Kidney epithelial cell (primary cell): ENCODE results near the gene ASB8. TPM values are rescaled to one million over a fixed set of nuclear protein-coding genes. Genes with fewer than 3 reads are reported as not detected.
"Not testable (repeated sequence)": the region's sequence is repeated elsewhere in the genome, so short reads cannot be mapped to it uniquely, and the experiment has no call there.

Experiments
- DNase-seq: peaks from one replicate; pipeline ENCODE4 v3.0.0-alpha.2; 2010; ENCODE audit warnings: low read depth
- H3K27me3 ChIP-seq: 2 replicates; pipeline ENCODE4 v1.6.0; 2011; ENCODE audit warnings: low read length; ENCODE audit not compliant: control insufficient read depth, insufficient read depth
- H3K36me3 ChIP-seq: 2 replicates; pipeline ENCODE4 v1.5.1; 2011; ENCODE audit warnings: low read length; ENCODE audit not compliant: control insufficient read depth, insufficient read depth
- H3K4me3 ChIP-seq: 2 replicates; pipeline ENCODE4 v1.5.1; 2011; ENCODE audit warnings: low read depth, mild to moderate bottlenecking, control low read depth, low read length
- total RNA-seq: library from RNA; depleted of rRNA; stranded (reverse); fragments of >200 nt; gene quantifications from 2 replicates; pipeline ENCODE4 v1.2.3, GENCODE V29; 2015
- TF ChIP-seq, protein P1 (sequence below): IDR thresholded peaks from 2 replicates; pipeline ENCODE4 v1.5.1; 2011; ENCODE audit warnings: mild to moderate bottlenecking, moderate library complexity, low read length, control low read depth, inconsistent platforms; ENCODE audit not compliant: insufficient read depth, poor library complexity, severe bottlenecking

The ASB8 gene
- total RNA-seq, 1 donor from 2014 or later: 20.2 TPM

GRCh38 chr12:48126953-48127630 lies 30.2 kb downstream of the ASB8 start:
- no peak overlapping the region for H3K4me3 ChIP-seq
- H3K36me3 ChIP-seq: peaks cover 2% of the 10 kb centered on the region
- TF ChIP-seq, protein P1, sequence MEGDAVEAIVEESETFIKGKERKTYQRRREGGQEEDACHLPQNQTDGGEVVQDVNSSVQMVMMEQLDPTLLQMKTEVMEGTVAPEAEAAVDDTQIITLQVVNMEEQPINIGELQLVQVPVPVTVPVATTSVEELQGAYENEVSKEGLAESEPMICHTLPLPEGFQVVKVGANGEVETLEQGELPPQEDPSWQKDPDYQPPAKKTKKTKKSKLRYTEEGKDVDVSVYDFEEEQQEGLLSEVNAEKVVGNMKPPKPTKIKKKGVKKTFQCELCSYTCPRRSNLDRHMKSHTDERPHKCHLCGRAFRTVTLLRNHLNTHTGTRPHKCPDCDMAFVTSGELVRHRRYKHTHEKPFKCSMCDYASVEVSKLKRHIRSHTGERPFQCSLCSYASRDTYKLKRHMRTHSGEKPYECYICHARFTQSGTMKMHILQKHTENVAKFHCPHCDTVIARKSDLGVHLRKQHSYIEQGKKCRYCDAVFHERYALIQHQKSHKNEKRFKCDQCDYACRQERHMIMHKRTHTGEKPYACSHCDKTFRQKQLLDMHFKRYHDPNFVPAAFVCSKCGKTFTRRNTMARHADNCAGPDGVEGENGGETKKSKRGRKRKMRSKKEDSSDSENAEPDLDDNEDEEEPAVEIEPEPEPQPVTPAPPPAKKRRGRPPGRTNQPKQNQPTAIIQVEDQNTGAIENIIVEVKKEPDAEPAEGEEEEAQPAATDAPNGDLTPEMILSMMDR: no peak
- no peaks in the 10 kb centered on the region for H3K27me3 ChIP-seq
- no peak for DNase-seq

DNA sequence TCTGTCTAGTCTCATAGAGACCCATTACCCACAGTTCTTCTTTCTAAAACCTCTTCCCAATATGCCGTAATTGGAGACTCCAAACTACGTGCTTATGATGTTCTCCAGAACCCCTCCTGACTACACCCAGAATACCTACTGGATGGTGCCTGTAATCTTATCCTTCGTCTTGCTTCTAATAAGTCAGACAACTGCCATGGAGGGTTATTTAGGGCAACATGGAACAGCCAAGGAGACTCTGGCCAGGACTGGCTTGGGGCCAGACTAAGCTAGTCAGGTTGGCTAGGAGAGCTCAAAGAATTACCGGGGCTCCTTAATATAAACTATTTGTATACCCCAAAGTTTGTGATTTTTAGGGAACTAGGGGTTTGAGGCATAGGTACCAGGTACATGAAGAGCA lies 31.3 kb downstream of the ASB8 start:
- TF ChIP-seq, protein P1: no peak
- Histone ChIP-seq H3K36me3 (peaks cover 2% of the 10 kb centered on the region), H3K4me3 (no peak overlapping the region), H3K27me3 (no peaks in the 10 kb centered on the region)
- DNase-seq: no peak

DNA sequence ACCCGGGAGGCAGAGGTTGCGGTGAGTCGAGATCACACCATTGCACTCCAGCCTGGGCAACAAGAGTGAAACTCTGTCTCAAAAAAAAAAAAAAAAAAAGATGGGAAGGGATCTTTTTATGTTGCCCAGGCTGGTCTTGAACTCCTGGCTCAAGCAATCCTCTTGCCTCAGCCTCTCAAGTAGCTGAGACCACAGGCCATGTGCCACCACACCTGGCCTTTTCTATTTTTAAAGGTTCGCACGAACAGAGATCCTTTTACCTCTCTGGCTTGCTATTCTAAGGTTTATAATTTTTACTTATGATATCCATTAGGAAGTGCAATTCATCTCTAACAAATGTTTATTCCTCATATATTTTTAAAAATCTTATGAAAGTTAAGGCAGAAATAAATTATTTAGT lies 31.8 kb downstream of the ASB8 start:
- not testable (repeated sequence) for H3K36me3 ChIP-seq, H3K4me3 ChIP-seq, DNase-seq, H3K27me3 ChIP-seq

DNA sequence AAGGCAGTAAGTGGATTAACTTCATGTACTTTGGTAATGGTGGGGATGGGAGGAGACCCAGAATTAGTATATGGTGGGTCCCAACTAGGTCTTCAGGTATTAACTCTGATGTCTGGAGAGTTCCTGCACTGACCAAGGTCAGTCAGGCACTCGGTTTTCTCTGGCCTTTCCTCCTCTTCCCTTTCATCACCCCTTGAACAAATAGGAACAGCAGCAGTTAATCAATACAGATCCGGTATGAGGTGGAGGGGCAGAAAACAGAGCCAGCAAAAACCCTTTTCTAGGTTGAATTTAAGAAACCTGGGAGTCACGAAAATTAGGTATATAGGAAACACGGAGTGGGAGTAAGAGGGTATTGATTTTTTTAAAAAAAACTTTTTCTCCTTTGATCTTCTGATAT lies 34.1 kb downstream of the ASB8 start:
- DNase-seq: no peak
- Histone ChIP-seq H3K36me3 (peaks cover 2% of the 10 kb centered on the region), H3K27me3 (no peaks in the 10 kb centered on the region), H3K4me3 (no peak overlapping the region)
- TF ChIP-seq, protein P1: no peak

GRCh38 chr12:48122065-48122834 lies 35.1 kb downstream of the ASB8 start:
- H3K4me3 ChIP-seq: no peak overlapping the region
- no peaks in the 10 kb centered on the region for H3K27me3 ChIP-seq
- peaks cover 2% of the 10 kb centered on the region for H3K36me3 ChIP-seq
- no peak for DNase-seq
- TF ChIP-seq, protein P1: no peak

DNA sequence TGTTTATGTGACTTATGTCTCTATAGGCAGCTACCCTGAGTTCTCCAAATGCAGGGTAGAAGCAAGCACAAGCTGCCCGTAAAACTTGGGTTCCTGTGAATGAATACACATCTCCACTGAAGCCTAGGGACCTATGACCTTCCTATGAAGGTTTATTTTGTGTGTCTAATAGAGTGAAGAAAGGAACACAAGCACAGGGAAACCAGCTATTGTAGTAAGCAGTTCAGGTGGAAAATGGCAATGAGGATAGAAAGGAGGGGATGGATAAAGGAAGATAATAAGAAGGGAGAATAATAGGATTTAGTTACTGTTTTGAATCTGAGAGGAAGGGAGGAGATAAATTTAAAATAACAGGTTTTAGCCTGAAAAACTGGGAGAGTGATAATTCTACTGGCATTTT lies 35.8 kb downstream of the ASB8 start:
- DNase-seq: no peak
- TF ChIP-seq, protein P1: no peak
- Histone ChIP-seq H3K4me3 (no peak overlapping the region), H3K36me3 (peaks cover 2% of the 10 kb centered on the region), H3K27me3 (no peaks in the 10 kb centered on the region)
